HepG2 (cell line): Measurements from ENCODE around the gene LXN. TPM values are rescaled to one million over a fixed set of nuclear protein-coding genes. Genes with fewer than 3 reads are reported as not detected.

Source experiments
- ATAC-seq: fragments of 200-7000 bp; cut with Tn5 transposase; 3 replicates; pipeline ENCODE4 v1.9.1; 2020; ENCODE audit warnings: mild to moderate bottlenecking, moderate library complexity
- BruUV-seq: library from RNA; stranded (reverse); fragments of 400-500 nt; replicated peaks from 2 replicates; lab custom pipeline; 2021; lab: Mats Ljungman, UMichigan
- CTCF ChIA-PET: fragments of 300-600 bp; formaldehyde crosslinking; extraction: SDS; loops from one replicate; lab custom pipeline; 2021; ENCODE audit warnings: low total read pairs, inconsistent platforms, low intra/inter-chr PET ratio; lab: Yijun Ruan, JAX
- POLR2A ChIA-PET: fragments of 350-600 bp; sonication (Branson Sonifier 250); formaldehyde crosslinking; loops from one replicate; lab custom pipeline; 2020; ENCODE audit warnings: antibody characterized with exemption, inconsistent platforms; lab: Yijun Ruan, JAX
- DNase-seq: peaks from one replicate; pipeline ENCODE4 v3.0.0-alpha.2; 2015; ENCODE audit warnings: low spot score
- FAIRE-seq: peaks from 3 replicates; lab custom pipeline; 2011; peaks lifted over from hg19 to GRCh38; lab: Jason Lieb, UNC
- H2AFZ ChIP-seq: one replicate; pipeline ENCODE4 v1.6.1; 2011; ENCODE audit warnings: low read length, inconsistent platforms
- H3K27ac ChIP-seq: fragments of 300-600 bp; 3 replicates; pipeline ENCODE4 v1.8.0; 2011; ENCODE audit warnings: mixed run types, mild to moderate bottlenecking, mixed read lengths, low read length, inconsistent platforms; ENCODE audit not compliant: insufficient read depth; ENCODE audit errors: extremely low read length
- H3K27me3 ChIP-seq, 2 experiments: fragments of 200-600 bp in 1 of 2; 2 replicates in 1 of 2; 3 replicates in 1 of 2; pipeline versions ENCODE4 v1.6.0 to v1.8.0; 2011; ENCODE audit warnings: low read length in 2 of 2, mild to moderate bottlenecking in 2 of 2, moderate library complexity in 2 of 2, inconsistent platforms in 1 of 2; ENCODE audit not compliant: insufficient read depth in 2 of 2, control insufficient read depth in 1 of 2
- H3K36me3 ChIP-seq, 2 experiments: fragments of 200-600 bp in 1 of 2; replicated peaks in 1 of 2; 2 replicates in 1 of 2; 3 replicates in 1 of 2; pipeline versions ENCODE4 v1.5.1 to v1.8.0; 2011; ENCODE audit warnings: low read length in 2 of 2, inconsistent platforms in 1 of 2; ENCODE audit not compliant: insufficient read depth in 2 of 2, control insufficient read depth in 1 of 2
- H3K4me1 ChIP-seq: 2 replicates; pipeline ENCODE4 v1.5.1; 2012; ENCODE audit warnings: low read length, inconsistent platforms; ENCODE audit not compliant: insufficient read depth
- H3K4me2 ChIP-seq: 2 replicates; pipeline ENCODE4 v1.6.0; 2011; ENCODE audit warnings: low read depth, low read length, inconsistent platforms
- H3K4me3 ChIP-seq, 3 experiments: fragments of 200-600 bp in 1 of 3; sonication (generic), shearing (Covaris generic) in 1 of 3; replicated peaks in 1 of 3; 2 replicates each; pipeline ENCODE4 v1.5.1; 2011 to 2016; ENCODE audit warnings: low read length in 3 of 3, inconsistent platforms in 2 of 3, low read depth in 2 of 3, mild to moderate bottlenecking in 2 of 3, control low read depth in 1 of 3, mixed read lengths in 1 of 3; ENCODE audit not compliant: insufficient read depth in 1 of 3
- H3K79me2 ChIP-seq: one replicate; pipeline ENCODE4 v1.6.1; 2011; ENCODE audit warnings: low read length, inconsistent platforms; ENCODE audit not compliant: insufficient read depth
- H3K9ac ChIP-seq: 2 replicates; pipeline ENCODE4 v1.6.0; 2011; ENCODE audit warnings: mild to moderate bottlenecking, low read depth, low read length, inconsistent platforms; ENCODE audit not compliant: insufficient read depth
- H3K9me3 ChIP-seq: 2 replicates; pipeline ENCODE4 v1.5.1; 2012; ENCODE audit warnings: mild to moderate bottlenecking, low read length
- H4K20me1 ChIP-seq: 2 replicates; pipeline ENCODE4 v1.6.0; 2011; ENCODE audit warnings: inconsistent platforms, mild to moderate bottlenecking, low read length, moderate library complexity; ENCODE audit not compliant: insufficient read depth
- ARNT ChIP-seq: fragments of 450-650 bp; IDR thresholded peaks from 2 replicates; pipeline ENCODE4 v1.6.1; 2017
- CENPT ChIP-seq: sonication (generic); formaldehyde crosslinking; IDR thresholded peaks from 2 replicates; pipeline ENCODE4 v1.8.0; 2022; ENCODE audit warnings: low read depth, mild to moderate bottlenecking, moderate library complexity, missing genetic modification reagents
- FOXA3 ChIP-seq: IDR thresholded peaks from 2 replicates; pipeline ENCODE4 v1.6.1; 2016; ENCODE audit warnings: missing genetic modification reagents, missing compliant biosample characterization
- NFATC3 ChIP-seq: sonication (generic); formaldehyde crosslinking; IDR thresholded peaks from 2 replicates; pipeline ENCODE4 v1.5.1; 2020; ENCODE audit warnings: mild to moderate bottlenecking, missing genetic modification reagents
- ZBTB42 ChIP-seq: sonication (generic); formaldehyde crosslinking; IDR thresholded peaks from 2 replicates; pipeline ENCODE4 v1.5.0; 2020; ENCODE audit warnings: mild to moderate bottlenecking, missing genetic modification reagents
- ZNF614 ChIP-seq: IDR thresholded peaks from 2 replicates; pipeline ENCODE4 v1.6.1; 2018; ENCODE audit warnings: missing biosample characterization, missing genetic modification reagents, inconsistent platforms, borderline replicate concordance
- WGBS: methylation state at CpG from one replicate; pipeline ENCODE4 v1.1.6; 2017; ENCODE audit warnings: low lambda C conversion rate; 5-methylcytosine and 5-hydroxymethylcytosine counted together
- in situ Hi-C: cut with HindIII; loops from 2 replicates; pipeline ENCODE4 v1.10.0; 2017; ENCODE audit warnings: low pct_unique_long_range_greater_than_20kb; ENCODE audit not compliant: extremely low pct_ligation_motif_present
- intact Hi-C: fragments of 100-400 bp; cut with micrococcal nuclease; formaldehyde crosslinking; loops from one replicate; pipeline ENCODE4 v1.10.0; 2022; ENCODE audit not compliant: unreplicated experiment
- polyA plus RNA-seq, 8 experiments: library from polyadenylated mRNA; depleted of rRNA in 3 of 8; stranded (reverse) in 7 of 8; unstranded in 1 of 8; fragments of >200 nt; fragmentation: Illumina TruSeq in 4 of 8; extraction: Trizol in 4 of 8; gene quantifications; 2 replicates each; pipeline versions ENCODE4 v1.2.1 to v1.2.3, GENCODE V29; 2011 to 2016; ENCODE audit warnings: low read depth in 4 of 8, missing spikeins in 1 of 8, mixed read lengths in 1 of 8; ENCODE audit not compliant: insufficient read depth in 1 of 8
- total RNA-seq, 5 experiments: library from RNA; depleted of rRNA; stranded (reverse); fragments of >200 nt; fragmentation: Illumina TruSeq; extraction: Trizol; gene quantifications; 2 replicates each; pipeline ENCODE4 v1.2.3, GENCODE V29; 2016; ENCODE audit warnings: low read depth in 1 of 5
- TF ChIP-seq, protein P1 (sequence below): sonication (generic); formaldehyde crosslinking; IDR thresholded peaks from 2 replicates; pipeline ENCODE4 v1.5.0; 2020; ENCODE audit warnings: missing genetic modification reagents, mild to moderate bottlenecking, borderline replicate concordance
- TF ChIP-seq, protein P2 (sequence below): sonication (generic); formaldehyde crosslinking; conservative IDR thresholded peaks from 2 replicates; pipeline ENCODE4 v1.4.0; 2020; ENCODE audit warnings: mild to moderate bottlenecking, missing genetic modification reagents, moderate library complexity
- TF ChIP-seq, protein P3 (sequence below): sonication (generic); formaldehyde crosslinking; IDR thresholded peaks from 2 replicates; pipeline ENCODE4 v1.4.0; 2020; ENCODE audit warnings: missing genetic modification reagents, borderline replicate concordance
- TF ChIP-seq, protein P4 (sequence below): sonication (generic); formaldehyde crosslinking; IDR thresholded peaks from 2 replicates; pipeline ENCODE4 v1.4.0; 2020; ENCODE audit warnings: missing genetic modification reagents, mild to moderate bottlenecking, borderline replicate concordance
- TF ChIP-seq, protein P5 (sequence below): sonication (generic); formaldehyde crosslinking; IDR thresholded peaks from 2 replicates; pipeline ENCODE4 v1.4.0; 2020; ENCODE audit warnings: missing genetic modification reagents, mild to moderate bottlenecking, borderline replicate concordance

Gene LXN
- total and polyA plus RNA-seq, 2 of the 13 experiments (the other 11 are each of a cell fraction or from before 2014, with no cell fraction given) = not detected

DNA sequence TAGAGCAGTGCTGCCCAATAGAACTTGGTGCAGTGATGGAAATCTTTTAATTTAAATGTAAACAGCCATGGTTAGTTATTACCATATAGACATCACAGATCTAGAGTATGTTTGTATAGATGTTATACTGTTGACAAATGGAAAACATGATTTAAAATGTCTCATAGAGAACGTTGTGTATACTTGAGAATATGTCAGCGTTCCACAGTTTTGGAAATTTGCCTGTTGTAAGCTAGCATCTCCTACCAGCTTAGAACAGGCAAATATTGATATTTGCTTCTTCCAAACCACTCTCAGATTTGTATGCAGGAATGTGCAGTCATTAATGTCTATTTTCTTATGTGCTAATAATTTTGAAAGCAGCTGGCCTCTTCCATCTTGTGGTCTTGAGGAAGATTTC is 8.4 kb upstream of the LXN start:
- 100% methylated on average over 2 of the region's 2 CpGs for WGBS
- in situ Hi-C loops (no loop called here), intact Hi-C loops (no loop called here)
- H3K9me3 ChIP-seq = no peaks in the 10 kb centered on the region
- H4K20me1 ChIP-seq = no peaks in the 10 kb centered on the region
- no peaks in the 10 kb centered on the region for H3K27me3 ChIP-seq
- CTCF ChIA-PET = no interaction called here
- FAIRE-seq (no peak), DNase-seq (no peak), ATAC-seq (no peak)
- H3K4me1 ChIP-seq = no peaks in the 10 kb centered on the region
- H3K36me3 ChIP-seq = peaks cover 3 to 9% of the 10 kb centered on the region in 2 experiments; a peak in 4 of 5 replicates
- H3K4me3 ChIP-seq = no peak overlapping the region
- H3K9ac ChIP-seq = no peak overlapping the region
- no TSS peak for BruUV-seq
- H3K27ac ChIP-seq = no peak overlapping the region
- H2AFZ ChIP-seq = no peak overlapping the region
- H3K79me2 ChIP-seq = no peaks in the 10 kb centered on the region
- no peak overlapping the region for H3K4me2 ChIP-seq
- POLR2A ChIA-PET = no interaction called here
- TF ChIP-seq NFATC3 (CRISPR knock-in tag) (no peak), ARNT (no peak), ZNF614 (no peak), FOXA3 (no peak), ZBTB42 (no peak), CENPT (CRISPR knock-in tag) (no peak)
- TF ChIP-seq, protein P1, sequence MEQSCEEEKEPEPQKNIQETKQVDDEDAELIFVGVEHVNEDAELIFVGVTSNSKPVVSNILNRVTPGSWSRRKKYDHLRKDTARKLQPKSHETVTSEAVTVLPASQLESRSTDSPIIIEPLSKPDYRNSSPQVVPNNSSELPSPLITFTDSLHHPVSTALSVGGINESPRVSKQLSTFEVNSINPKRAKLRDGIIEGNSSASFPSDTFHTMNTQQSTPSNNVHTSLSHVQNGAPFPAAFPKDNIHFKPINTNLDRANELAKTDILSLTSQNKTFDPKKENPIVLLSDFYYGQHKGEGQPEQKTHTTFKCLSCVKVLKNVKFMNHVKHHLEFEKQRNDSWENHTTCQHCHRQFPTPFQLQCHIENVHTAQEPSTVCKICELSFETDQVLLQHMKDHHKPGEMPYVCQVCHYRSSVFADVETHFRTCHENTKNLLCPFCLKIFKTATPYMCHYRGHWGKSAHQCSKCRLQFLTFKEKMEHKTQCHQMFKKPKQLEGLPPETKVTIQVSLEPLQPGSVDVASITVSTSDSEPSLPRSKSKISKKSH = no peak
- TF ChIP-seq, protein P2, sequence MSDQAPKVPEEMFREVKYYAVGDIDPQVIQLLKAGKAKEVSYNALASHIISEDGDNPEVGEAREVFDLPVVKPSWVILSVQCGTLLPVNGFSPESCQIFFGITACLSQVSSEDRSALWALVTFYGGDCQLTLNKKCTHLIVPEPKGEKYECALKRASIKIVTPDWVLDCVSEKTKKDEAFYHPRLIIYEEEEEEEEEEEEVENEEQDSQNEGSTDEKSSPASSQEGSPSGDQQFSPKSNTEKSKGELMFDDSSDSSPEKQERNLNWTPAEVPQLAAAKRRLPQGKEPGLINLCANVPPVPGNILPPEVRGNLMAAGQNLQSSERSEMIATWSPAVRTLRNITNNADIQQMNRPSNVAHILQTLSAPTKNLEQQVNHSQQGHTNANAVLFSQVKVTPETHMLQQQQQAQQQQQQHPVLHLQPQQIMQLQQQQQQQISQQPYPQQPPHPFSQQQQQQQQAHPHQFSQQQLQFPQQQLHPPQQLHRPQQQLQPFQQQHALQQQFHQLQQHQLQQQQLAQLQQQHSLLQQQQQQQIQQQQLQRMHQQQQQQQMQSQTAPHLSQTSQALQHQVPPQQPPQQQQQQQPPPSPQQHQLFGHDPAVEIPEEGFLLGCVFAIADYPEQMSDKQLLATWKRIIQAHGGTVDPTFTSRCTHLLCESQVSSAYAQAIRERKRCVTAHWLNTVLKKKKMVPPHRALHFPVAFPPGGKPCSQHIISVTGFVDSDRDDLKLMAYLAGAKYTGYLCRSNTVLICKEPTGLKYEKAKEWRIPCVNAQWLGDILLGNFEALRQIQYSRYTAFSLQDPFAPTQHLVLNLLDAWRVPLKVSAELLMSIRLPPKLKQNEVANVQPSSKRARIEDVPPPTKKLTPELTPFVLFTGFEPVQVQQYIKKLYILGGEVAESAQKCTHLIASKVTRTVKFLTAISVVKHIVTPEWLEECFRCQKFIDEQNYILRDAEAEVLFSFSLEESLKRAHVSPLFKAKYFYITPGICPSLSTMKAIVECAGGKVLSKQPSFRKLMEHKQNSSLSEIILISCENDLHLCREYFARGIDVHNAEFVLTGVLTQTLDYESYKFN = no peak
- TF ChIP-seq, protein P3, sequence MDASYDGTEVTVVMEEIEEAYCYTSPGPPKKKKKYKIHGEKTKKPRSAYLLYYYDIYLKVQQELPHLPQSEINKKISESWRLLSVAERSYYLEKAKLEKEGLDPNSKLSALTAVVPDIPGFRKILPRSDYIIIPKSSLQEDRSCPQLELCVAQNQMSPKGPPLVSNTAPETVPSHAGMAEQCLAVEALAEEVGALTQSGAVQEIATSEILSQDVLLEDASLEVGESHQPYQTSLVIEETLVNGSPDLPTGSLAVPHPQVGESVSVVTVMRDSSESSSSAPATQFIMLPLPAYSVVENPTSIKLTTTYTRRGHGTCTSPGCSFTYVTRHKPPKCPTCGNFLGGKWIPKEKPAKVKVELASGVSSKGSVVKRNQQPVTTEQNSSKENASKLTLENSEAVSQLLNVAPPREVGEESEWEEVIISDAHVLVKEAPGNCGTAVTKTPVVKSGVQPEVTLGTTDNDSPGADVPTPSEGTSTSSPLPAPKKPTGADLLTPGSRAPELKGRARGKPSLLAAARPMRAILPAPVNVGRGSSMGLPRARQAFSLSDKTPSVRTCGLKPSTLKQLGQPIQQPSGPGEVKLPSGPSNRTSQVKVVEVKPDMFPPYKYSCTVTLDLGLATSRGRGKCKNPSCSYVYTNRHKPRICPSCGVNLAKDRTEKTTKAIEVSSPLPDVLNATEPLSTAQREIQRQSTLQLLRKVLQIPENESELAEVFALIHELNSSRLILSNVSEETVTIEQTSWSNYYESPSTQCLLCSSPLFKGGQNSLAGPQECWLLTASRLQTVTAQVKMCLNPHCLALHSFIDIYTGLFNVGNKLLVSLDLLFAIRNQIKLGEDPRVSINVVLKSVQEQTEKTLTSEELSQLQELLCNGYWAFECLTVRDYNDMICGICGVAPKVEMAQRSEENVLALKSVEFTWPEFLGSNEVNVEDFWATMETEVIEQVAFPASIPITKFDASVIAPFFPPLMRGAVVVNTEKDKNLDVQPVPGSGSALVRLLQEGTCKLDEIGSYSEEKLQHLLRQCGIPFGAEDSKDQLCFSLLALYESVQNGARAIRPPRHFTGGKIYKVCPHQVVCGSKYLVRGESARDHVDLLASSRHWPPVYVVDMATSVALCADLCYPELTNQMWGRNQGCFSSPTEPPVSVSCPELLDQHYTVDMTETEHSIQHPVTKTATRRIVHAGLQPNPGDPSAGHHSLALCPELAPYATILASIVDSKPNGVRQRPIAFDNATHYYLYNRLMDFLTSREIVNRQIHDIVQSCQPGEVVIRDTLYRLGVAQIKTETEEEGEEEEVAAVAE (CRISPR knock-in tag) = no peak
- TF ChIP-seq, protein P4, sequence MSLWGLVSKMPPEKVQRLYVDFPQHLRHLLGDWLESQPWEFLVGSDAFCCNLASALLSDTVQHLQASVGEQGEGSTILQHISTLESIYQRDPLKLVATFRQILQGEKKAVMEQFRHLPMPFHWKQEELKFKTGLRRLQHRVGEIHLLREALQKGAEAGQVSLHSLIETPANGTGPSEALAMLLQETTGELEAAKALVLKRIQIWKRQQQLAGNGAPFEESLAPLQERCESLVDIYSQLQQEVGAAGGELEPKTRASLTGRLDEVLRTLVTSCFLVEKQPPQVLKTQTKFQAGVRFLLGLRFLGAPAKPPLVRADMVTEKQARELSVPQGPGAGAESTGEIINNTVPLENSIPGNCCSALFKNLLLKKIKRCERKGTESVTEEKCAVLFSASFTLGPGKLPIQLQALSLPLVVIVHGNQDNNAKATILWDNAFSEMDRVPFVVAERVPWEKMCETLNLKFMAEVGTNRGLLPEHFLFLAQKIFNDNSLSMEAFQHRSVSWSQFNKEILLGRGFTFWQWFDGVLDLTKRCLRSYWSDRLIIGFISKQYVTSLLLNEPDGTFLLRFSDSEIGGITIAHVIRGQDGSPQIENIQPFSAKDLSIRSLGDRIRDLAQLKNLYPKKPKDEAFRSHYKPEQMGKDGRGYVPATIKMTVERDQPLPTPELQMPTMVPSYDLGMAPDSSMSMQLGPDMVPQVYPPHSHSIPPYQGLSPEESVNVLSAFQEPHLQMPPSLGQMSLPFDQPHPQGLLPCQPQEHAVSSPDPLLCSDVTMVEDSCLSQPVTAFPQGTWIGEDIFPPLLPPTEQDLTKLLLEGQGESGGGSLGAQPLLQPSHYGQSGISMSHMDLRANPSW (CRISPR knock-in tag) = no peak
- TF ChIP-seq, protein P5, sequence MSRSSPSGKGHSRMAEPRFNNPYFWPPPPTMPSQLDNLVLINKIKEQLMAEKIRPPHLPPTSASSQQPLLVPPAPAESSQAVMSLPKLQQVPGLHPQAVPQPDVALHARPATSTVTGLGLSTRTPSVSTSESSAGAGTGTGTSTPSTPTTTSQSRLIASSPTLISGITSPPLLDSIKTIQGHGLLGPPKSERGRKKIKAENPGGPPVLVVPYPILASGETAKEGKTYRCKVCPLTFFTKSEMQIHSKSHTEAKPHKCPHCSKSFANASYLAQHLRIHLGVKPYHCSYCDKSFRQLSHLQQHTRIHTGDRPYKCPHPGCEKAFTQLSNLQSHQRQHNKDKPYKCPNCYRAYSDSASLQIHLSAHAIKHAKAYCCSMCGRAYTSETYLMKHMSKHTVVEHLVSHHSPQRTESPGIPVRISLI (CRISPR knock-in tag) = no peak
